HepG2 (cell line): ENCODE data around the gene ARHGAP15. TPM values are rescaled to one million over a fixed set of nuclear protein-coding genes. Genes with fewer than 3 reads are reported as not detected.

ENCODE experiments used
- ATAC-seq: fragments of 200-7000 bp; cut with Tn5 transposase; 3 replicates; pipeline ENCODE4 v1.9.1; 2020; ENCODE audit warnings: mild to moderate bottlenecking, moderate library complexity
- BruUV-seq: library from RNA; stranded (reverse); fragments of 400-500 nt; replicated peaks from 2 replicates; lab custom pipeline; 2021; lab: Mats Ljungman, UMichigan
- CTCF ChIA-PET: fragments of 300-600 bp; formaldehyde crosslinking; extraction: SDS; loops from one replicate; lab custom pipeline; 2021; ENCODE audit warnings: low total read pairs, inconsistent platforms, low intra/inter-chr PET ratio; lab: Yijun Ruan, JAX
- POLR2A ChIA-PET: fragments of 350-600 bp; sonication (Branson Sonifier 250); formaldehyde crosslinking; loops from one replicate; lab custom pipeline; 2020; ENCODE audit warnings: antibody characterized with exemption, inconsistent platforms; lab: Yijun Ruan, JAX
- DNase-seq: peaks from one replicate; pipeline ENCODE4 v3.0.0-alpha.2; 2015; ENCODE audit warnings: low spot score
- FAIRE-seq: peaks from 3 replicates; lab custom pipeline; 2011; peaks lifted over from hg19 to GRCh38; lab: Jason Lieb, UNC
- H2AFZ ChIP-seq: one replicate; pipeline ENCODE4 v1.6.1; 2011; ENCODE audit warnings: low read length, inconsistent platforms
- H3K27ac ChIP-seq: fragments of 300-600 bp; 3 replicates; pipeline ENCODE4 v1.8.0; 2011; ENCODE audit warnings: mixed run types, mild to moderate bottlenecking, mixed read lengths, low read length, inconsistent platforms; ENCODE audit not compliant: insufficient read depth; ENCODE audit errors: extremely low read length
- H3K27me3 ChIP-seq, 2 experiments: fragments of 200-600 bp in 1 of 2; 2 replicates in 1 of 2; 3 replicates in 1 of 2; pipeline versions ENCODE4 v1.6.0 to v1.8.0; 2011; ENCODE audit warnings: low read length in 2 of 2, mild to moderate bottlenecking in 2 of 2, moderate library complexity in 2 of 2, inconsistent platforms in 1 of 2; ENCODE audit not compliant: insufficient read depth in 2 of 2, control insufficient read depth in 1 of 2
- H3K36me3 ChIP-seq, 2 experiments: fragments of 200-600 bp in 1 of 2; replicated peaks in 1 of 2; 2 replicates in 1 of 2; 3 replicates in 1 of 2; pipeline versions ENCODE4 v1.5.1 to v1.8.0; 2011; ENCODE audit warnings: low read length in 2 of 2, inconsistent platforms in 1 of 2; ENCODE audit not compliant: insufficient read depth in 2 of 2, control insufficient read depth in 1 of 2
- H3K4me1 ChIP-seq: 2 replicates; pipeline ENCODE4 v1.5.1; 2012; ENCODE audit warnings: low read length, inconsistent platforms; ENCODE audit not compliant: insufficient read depth
- H3K4me2 ChIP-seq: 2 replicates; pipeline ENCODE4 v1.6.0; 2011; ENCODE audit warnings: low read depth, low read length, inconsistent platforms
- H3K4me3 ChIP-seq, 3 experiments: fragments of 200-600 bp in 1 of 3; sonication (generic), shearing (Covaris generic) in 1 of 3; replicated peaks in 1 of 3; 2 replicates each; pipeline ENCODE4 v1.5.1; 2011 to 2016; ENCODE audit warnings: low read length in 3 of 3, inconsistent platforms in 2 of 3, low read depth in 2 of 3, mild to moderate bottlenecking in 2 of 3, control low read depth in 1 of 3, mixed read lengths in 1 of 3; ENCODE audit not compliant: insufficient read depth in 1 of 3
- H3K79me2 ChIP-seq: one replicate; pipeline ENCODE4 v1.6.1; 2011; ENCODE audit warnings: low read length, inconsistent platforms; ENCODE audit not compliant: insufficient read depth
- H3K9ac ChIP-seq: 2 replicates; pipeline ENCODE4 v1.6.0; 2011; ENCODE audit warnings: mild to moderate bottlenecking, low read depth, low read length, inconsistent platforms; ENCODE audit not compliant: insufficient read depth
- H3K9me3 ChIP-seq: 2 replicates; pipeline ENCODE4 v1.5.1; 2012; ENCODE audit warnings: mild to moderate bottlenecking, low read length
- H4K20me1 ChIP-seq: 2 replicates; pipeline ENCODE4 v1.6.0; 2011; ENCODE audit warnings: inconsistent platforms, mild to moderate bottlenecking, low read length, moderate library complexity; ENCODE audit not compliant: insufficient read depth
- BRCA1 ChIP-seq: sonication (generic); formaldehyde crosslinking; IDR thresholded peaks from 2 replicates; pipeline ENCODE4 v1.4.0; 2020; ENCODE audit warnings: missing genetic modification reagents
- CSRNP1 ChIP-seq: sonication (generic); formaldehyde crosslinking; IDR thresholded peaks from 2 replicates; pipeline ENCODE4 v1.8.1; 2023; ENCODE audit warnings: mild to moderate bottlenecking, missing genetic modification reagents
- ETS1 ChIP-seq: sonication (generic); formaldehyde crosslinking; IDR thresholded peaks from 2 replicates; pipeline ENCODE4 v1.4.0; 2020; ENCODE audit warnings: missing genetic modification reagents
- HDAC1 ChIP-seq: sonication (generic); formaldehyde crosslinking; IDR thresholded peaks from 2 replicates; pipeline ENCODE4 v1.5.1; 2020; ENCODE audit warnings: mild to moderate bottlenecking, missing genetic modification reagents
- HMGA1 ChIP-seq: sonication (generic); formaldehyde crosslinking; conservative IDR thresholded peaks from 2 replicates; pipeline ENCODE4 v1.4.0; 2020; ENCODE audit warnings: missing genetic modification reagents
- JUN ChIP-seq: sonication (generic); formaldehyde crosslinking; IDR thresholded peaks from 2 replicates; pipeline ENCODE4 v1.4.0; 2020; ENCODE audit warnings: mild to moderate bottlenecking, missing genetic modification reagents
- MTF2 ChIP-seq: sonication (generic); formaldehyde crosslinking; IDR thresholded peaks from 2 replicates; pipeline ENCODE4 v1.5.0; 2020; ENCODE audit warnings: missing genetic modification reagents, borderline replicate concordance
- NFATC3 ChIP-seq: sonication (generic); formaldehyde crosslinking; IDR thresholded peaks from 2 replicates; pipeline ENCODE4 v1.5.1; 2020; ENCODE audit warnings: mild to moderate bottlenecking, missing genetic modification reagents
- POLR2A ChIP-seq, 2 experiments: IDR thresholded peaks; 2 replicates each; pipeline ENCODE4 v1.6.1; 2011; ENCODE audit warnings: low read depth in 2 of 2, low read length in 2 of 2, mild to moderate bottlenecking in 1 of 2, moderate library complexity in 1 of 2; ENCODE audit not compliant: insufficient read depth in 1 of 2
- SATB2 ChIP-seq: sonication (generic); formaldehyde crosslinking; IDR thresholded peaks from 2 replicates; pipeline ENCODE4 v1.5.0; 2020; ENCODE audit warnings: missing genetic modification reagents
- SCMH1 ChIP-seq: sonication (generic); formaldehyde crosslinking; IDR thresholded peaks from 2 replicates; pipeline ENCODE4 v1.9.0; 2021; ENCODE audit warnings: missing genetic modification reagents, mild to moderate bottlenecking, borderline replicate concordance
- SKIL ChIP-seq: sonication (generic); formaldehyde crosslinking; IDR thresholded peaks from 2 replicates; pipeline ENCODE4 v1.8.0; 2022; ENCODE audit warnings: missing genetic modification reagents, mild to moderate bottlenecking, moderate library complexity, borderline replicate concordance
- TRIM24 ChIP-seq: sonication (generic); formaldehyde crosslinking; IDR thresholded peaks from 2 replicates; pipeline ENCODE4 v1.8.0; 2022; ENCODE audit warnings: mild to moderate bottlenecking, missing genetic modification reagents
- ZKSCAN1 ChIP-seq: fragments of 150-350 bp; IDR thresholded peaks from 2 replicates; pipeline ENCODE4 v1.6.1; 2014; ENCODE audit warnings: low read length
- ZNF296 ChIP-seq: sonication (generic); formaldehyde crosslinking; conservative IDR thresholded peaks from 2 replicates; pipeline ENCODE4 v1.5.0; 2020; ENCODE audit warnings: mild to moderate bottlenecking, missing genetic modification reagents
- ZNF670 ChIP-seq: sonication (generic); formaldehyde crosslinking; IDR thresholded peaks from 2 replicates; pipeline ENCODE4 v1.8.0; 2022; ENCODE audit warnings: mild to moderate bottlenecking, missing genetic modification reagents, borderline replicate concordance
- ZNF678 ChIP-seq: sonication (generic); formaldehyde crosslinking; IDR thresholded peaks from 2 replicates; pipeline ENCODE4 v1.4.0; 2020; ENCODE audit warnings: mild to moderate bottlenecking, missing genetic modification reagents
- ZSCAN21 ChIP-seq: sonication (generic); formaldehyde crosslinking; IDR thresholded peaks from 2 replicates; pipeline ENCODE4 v1.8.0; 2022; ENCODE audit warnings: mild to moderate bottlenecking, missing genetic modification reagents, moderate library complexity, borderline replicate concordance
- ZSCAN31 ChIP-seq: sonication (generic); formaldehyde crosslinking; IDR thresholded peaks from 2 replicates; pipeline ENCODE4 v1.5.0; 2020; ENCODE audit warnings: low read depth, mild to moderate bottlenecking, missing genetic modification reagents
- WGBS: methylation state at CpG from one replicate; pipeline ENCODE4 v1.1.6; 2017; ENCODE audit warnings: low lambda C conversion rate; 5-methylcytosine and 5-hydroxymethylcytosine counted together
- in situ Hi-C: cut with HindIII; loops from 2 replicates; pipeline ENCODE4 v1.10.0; 2017; ENCODE audit warnings: low pct_unique_long_range_greater_than_20kb; ENCODE audit not compliant: extremely low pct_ligation_motif_present
- intact Hi-C: fragments of 100-400 bp; cut with micrococcal nuclease; formaldehyde crosslinking; loops from one replicate; pipeline ENCODE4 v1.10.0; 2022; ENCODE audit not compliant: unreplicated experiment
- polyA plus RNA-seq, 8 experiments: library from polyadenylated mRNA; depleted of rRNA in 3 of 8; stranded (reverse) in 7 of 8; unstranded in 1 of 8; fragments of >200 nt; fragmentation: Illumina TruSeq in 4 of 8; extraction: Trizol in 4 of 8; gene quantifications; 2 replicates each; pipeline versions ENCODE4 v1.2.1 to v1.2.3, GENCODE V29; 2011 to 2016; ENCODE audit warnings: low read depth in 4 of 8, missing spikeins in 1 of 8, mixed read lengths in 1 of 8; ENCODE audit not compliant: insufficient read depth in 1 of 8
- total RNA-seq, 5 experiments: library from RNA; depleted of rRNA; stranded (reverse); fragments of >200 nt; fragmentation: Illumina TruSeq; extraction: Trizol; gene quantifications; 2 replicates each; pipeline ENCODE4 v1.2.3, GENCODE V29; 2016; ENCODE audit warnings: low read depth in 1 of 5

Gene ARHGAP15
- total and polyA plus RNA-seq, 2 of the 13 experiments (the other 11 are each of a cell fraction or from before 2014, with no cell fraction given), result 0.04 TPM; not detected in 1

DNA sequence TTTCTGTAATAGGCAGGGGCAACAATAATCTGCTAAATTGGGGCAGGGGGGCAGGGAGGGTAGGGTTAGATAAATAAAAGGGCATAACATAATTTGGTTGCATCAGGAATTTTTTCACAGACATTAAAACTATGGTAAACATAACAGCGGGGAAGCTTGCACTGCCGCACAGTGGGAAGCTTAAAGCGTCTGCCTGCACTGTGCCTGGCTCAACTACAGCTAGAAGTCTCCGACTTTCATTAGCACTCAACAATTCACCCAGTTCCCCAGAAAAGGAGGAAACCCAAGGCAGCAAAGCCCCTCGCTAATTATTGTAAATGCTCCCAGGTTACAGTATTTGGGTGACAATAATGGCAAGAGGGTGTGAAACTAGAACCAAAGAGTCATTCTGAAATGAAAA lies 562.9 kb downstream of the ARHGAP15 start:
- no TSS peak for BruUV-seq
- H3K9ac ChIP-seq, result no peak overlapping the region

DNA sequence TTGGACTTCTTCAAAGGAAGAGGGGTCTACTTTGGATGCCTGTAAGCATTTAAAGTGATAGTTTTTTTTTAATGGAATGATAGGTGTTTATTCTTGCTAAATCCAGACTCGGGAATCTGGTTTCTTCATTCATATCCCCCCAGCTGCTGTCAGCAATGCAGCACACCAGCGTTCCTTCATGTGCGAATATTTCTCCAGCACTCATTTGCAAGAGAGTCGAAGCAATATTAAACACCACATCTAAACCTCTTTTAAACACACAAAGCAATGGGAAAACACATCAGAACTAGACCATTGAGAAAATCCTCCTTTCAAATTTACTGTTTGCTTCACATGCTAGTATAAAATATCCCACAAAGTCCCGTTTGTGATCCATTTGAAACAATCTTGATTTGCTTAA lies 563.7 kb downstream of the ARHGAP15 start:
- Histone ChIP-seq H3K9me3 (no peaks in the 10 kb centered on the region), H3K4me1 (no peaks in the 10 kb centered on the region), H3K27me3 (no peaks in the 10 kb centered on the region), H3K36me3 (no peaks in the 10 kb centered on the region), H4K20me1 (no peaks in the 10 kb centered on the region), H3K4me2 (no peak overlapping the region), H2AFZ (no peak overlapping the region), H3K4me3 (no peak overlapping the region), H3K9ac (no peak overlapping the region), H3K79me2 (no peaks in the 10 kb centered on the region), H3K27ac (no peak overlapping the region)
- in situ Hi-C loops, result no loop called here
- ChIA-PET CTCF (no interaction called here), POLR2A (no interaction called here)
- 4% methylated on average over 5 of the region's 5 CpGs for WGBS
- intact Hi-C loops, result no loop called here
- ATAC-seq (no peak), FAIRE-seq (no peak), DNase-seq (no peak)
- no TSS peak for BruUV-seq
- TF ChIP-seq HMGA1 (CRISPR knock-in tag) (no peak), JUN (CRISPR knock-in tag) (no peak), CSRNP1 (no peak), ZKSCAN1 (no peak), SATB2 (CRISPR knock-in tag) (no peak), SKIL (CRISPR knock-in tag) (no peak), ZNF670 (CRISPR knock-in tag) (no peak), ZNF678 (CRISPR knock-in tag) (no peak), POLR2A (IDR thresholded peaks at IDR 0.05; ENCODE audit: insufficient read depth in 1 of 2, low read depth in 2 of 2, low read length in 2 of 2) (no peak), ETS1 (CRISPR knock-in tag) (no peak), MTF2 (CRISPR knock-in tag) (no peak), NFATC3 (CRISPR knock-in tag) (no peak), SCMH1 (CRISPR knock-in tag) (no peak), ZSCAN31 (CRISPR knock-in tag) (no peak)

More for the DNA sequence above, 562.9 kb downstream of the ARHGAP15 start:
- 9% methylated on average over 5 of the region's 5 CpGs for WGBS
- TF ChIP-seq ZNF296 (CRISPR knock-in tag), result no peak
- no peak for TF ChIP-seq BRCA1 (CRISPR knock-in tag)
- no peak for TF ChIP-seq ZSCAN21
- no peak for TF ChIP-seq HDAC1 (CRISPR knock-in tag)
- TF ChIP-seq TRIM24 (CRISPR knock-in tag), result no peak
- TF ChIP-seq, all 625 proteins: peak for 0
- in situ Hi-C loops (no loop called here), intact Hi-C loops (no loop called here)
- H3K36me3 ChIP-seq, result no peaks in the 10 kb centered on the region
- no peak overlapping the region for H3K4me2 ChIP-seq
- DNase-seq (no peak), FAIRE-seq (no peak), ATAC-seq (no peak)
- H3K27ac ChIP-seq, result no peak overlapping the region
- no peaks in the 10 kb centered on the region for H3K79me2 ChIP-seq
- no peaks in the 10 kb centered on the region for H3K27me3 ChIP-seq
- no peaks in the 10 kb centered on the region for H3K4me1 ChIP-seq
- H4K20me1 ChIP-seq, result no peaks in the 10 kb centered on the region
- no peak overlapping the region for H2AFZ ChIP-seq
- no peak overlapping the region for H3K4me3 ChIP-seq
- POLR2A ChIA-PET, result no interaction called here
- CTCF ChIA-PET, result no interaction called here
- no peaks in the 10 kb centered on the region for H3K9me3 ChIP-seq
